GM12878 (cell line): Measurements from ENCODE around the gene ATL1.

Experiments
- ASH2L ChIP-seq: fragments of 300-600, 200-600 bp; sonication (generic); IDR thresholded peaks from 2 replicates; pipeline ENCODE4 v1.6.1; 2017; ENCODE audit warnings: low read depth, mild to moderate bottlenecking, borderline replicate concordance
- TF ChIP-seq, protein P1 (sequence below), 3 experiments: IDR thresholded peaks in 2 of 3; conservative IDR thresholded peaks in 1 of 3; 2 replicates each; pipeline ENCODE4 v1.5.1; 2011; ENCODE audit warnings: low read depth in 3 of 3, low read length in 3 of 3, mild to moderate bottlenecking in 3 of 3, control low read depth in 2 of 3, moderate library complexity in 2 of 3, inconsistent platforms in 1 of 3, mixed read lengths in 1 of 3; ENCODE audit not compliant: control insufficient read depth in 2 of 3, insufficient read depth in 1 of 3; ENCODE audit errors: extremely low read depth in 1 of 3
- TF ChIP-seq, protein P2 (sequence below): IDR thresholded peaks from 2 replicates; pipeline ENCODE4 v1.6.1; 2012; ENCODE audit warnings: mild to moderate bottlenecking, low read depth, low read length
- TF ChIP-seq, protein P3 (sequence below): IDR thresholded peaks from 2 replicates; pipeline ENCODE4 v1.6.1; 2012; ENCODE audit warnings: low read depth, low read length, improper control_type of control experiment

DNA sequence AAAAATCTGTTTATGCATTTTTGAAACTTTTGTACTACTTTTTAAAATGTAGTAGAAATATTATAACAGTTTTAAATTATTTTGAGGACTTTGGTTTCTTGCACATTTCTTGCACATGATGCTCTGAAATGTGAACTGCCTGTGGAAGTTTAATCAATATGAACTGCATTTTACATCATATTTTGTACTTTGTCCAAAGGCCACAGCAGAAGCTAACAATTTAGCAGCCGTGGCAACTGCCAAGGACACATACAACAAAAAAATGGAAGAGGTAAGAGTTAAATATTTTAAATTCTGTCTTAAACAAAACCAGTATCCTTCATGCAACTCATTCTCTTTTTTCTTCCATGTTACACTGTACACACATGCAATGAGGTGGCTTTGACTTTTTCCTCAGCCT lies 63.0 kb downstream of the ATL1 start:
- TF ChIP-seq, protein P1, sequence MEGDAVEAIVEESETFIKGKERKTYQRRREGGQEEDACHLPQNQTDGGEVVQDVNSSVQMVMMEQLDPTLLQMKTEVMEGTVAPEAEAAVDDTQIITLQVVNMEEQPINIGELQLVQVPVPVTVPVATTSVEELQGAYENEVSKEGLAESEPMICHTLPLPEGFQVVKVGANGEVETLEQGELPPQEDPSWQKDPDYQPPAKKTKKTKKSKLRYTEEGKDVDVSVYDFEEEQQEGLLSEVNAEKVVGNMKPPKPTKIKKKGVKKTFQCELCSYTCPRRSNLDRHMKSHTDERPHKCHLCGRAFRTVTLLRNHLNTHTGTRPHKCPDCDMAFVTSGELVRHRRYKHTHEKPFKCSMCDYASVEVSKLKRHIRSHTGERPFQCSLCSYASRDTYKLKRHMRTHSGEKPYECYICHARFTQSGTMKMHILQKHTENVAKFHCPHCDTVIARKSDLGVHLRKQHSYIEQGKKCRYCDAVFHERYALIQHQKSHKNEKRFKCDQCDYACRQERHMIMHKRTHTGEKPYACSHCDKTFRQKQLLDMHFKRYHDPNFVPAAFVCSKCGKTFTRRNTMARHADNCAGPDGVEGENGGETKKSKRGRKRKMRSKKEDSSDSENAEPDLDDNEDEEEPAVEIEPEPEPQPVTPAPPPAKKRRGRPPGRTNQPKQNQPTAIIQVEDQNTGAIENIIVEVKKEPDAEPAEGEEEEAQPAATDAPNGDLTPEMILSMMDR (IDR thresholded peaks at IDR 0.05 in 2 of 3, conservative IDR thresholded peaks at IDR 0.05 in 1 of 3; ENCODE audit: control insufficient read depth in 2 of 3, extremely low read depth in 1 of 3, insufficient read depth in 1 of 3, low read depth in 3 of 3, low read length in 3 of 3), result no peak
- TF ChIP-seq, protein P2, sequence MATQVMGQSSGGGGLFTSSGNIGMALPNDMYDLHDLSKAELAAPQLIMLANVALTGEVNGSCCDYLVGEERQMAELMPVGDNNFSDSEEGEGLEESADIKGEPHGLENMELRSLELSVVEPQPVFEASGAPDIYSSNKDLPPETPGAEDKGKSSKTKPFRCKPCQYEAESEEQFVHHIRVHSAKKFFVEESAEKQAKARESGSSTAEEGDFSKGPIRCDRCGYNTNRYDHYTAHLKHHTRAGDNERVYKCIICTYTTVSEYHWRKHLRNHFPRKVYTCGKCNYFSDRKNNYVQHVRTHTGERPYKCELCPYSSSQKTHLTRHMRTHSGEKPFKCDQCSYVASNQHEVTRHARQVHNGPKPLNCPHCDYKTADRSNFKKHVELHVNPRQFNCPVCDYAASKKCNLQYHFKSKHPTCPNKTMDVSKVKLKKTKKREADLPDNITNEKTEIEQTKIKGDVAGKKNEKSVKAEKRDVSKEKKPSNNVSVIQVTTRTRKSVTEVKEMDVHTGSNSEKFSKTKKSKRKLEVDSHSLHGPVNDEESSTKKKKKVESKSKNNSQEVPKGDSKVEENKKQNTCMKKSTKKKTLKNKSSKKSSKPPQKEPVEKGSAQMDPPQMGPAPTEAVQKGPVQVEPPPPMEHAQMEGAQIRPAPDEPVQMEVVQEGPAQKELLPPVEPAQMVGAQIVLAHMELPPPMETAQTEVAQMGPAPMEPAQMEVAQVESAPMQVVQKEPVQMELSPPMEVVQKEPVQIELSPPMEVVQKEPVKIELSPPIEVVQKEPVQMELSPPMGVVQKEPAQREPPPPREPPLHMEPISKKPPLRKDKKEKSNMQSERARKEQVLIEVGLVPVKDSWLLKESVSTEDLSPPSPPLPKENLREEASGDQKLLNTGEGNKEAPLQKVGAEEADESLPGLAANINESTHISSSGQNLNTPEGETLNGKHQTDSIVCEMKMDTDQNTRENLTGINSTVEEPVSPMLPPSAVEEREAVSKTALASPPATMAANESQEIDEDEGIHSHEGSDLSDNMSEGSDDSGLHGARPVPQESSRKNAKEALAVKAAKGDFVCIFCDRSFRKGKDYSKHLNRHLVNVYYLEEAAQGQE, result no peak
- TF ChIP-seq ASH2L, result no peak
- TF ChIP-seq, protein P3, sequence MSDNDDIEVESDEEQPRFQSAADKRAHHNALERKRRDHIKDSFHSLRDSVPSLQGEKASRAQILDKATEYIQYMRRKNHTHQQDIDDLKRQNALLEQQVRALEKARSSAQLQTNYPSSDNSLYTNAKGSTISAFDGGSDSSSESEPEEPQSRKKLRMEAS, result no peak
